Stimulated activated CD4-positive, alpha-beta T cell treated with anti-CD3 and anti-CD28 coated beads, Interleukin-12 subunit alpha, Interleukin-12 subunit beta, amount 100 ng/mL, for 48 hours (primary cell): ENCODE measurements around the gene GSE1.

Experiments used
- DNase-seq, 3 donors: peaks; one replicate each; pipeline ENCODE4 v3.0.0-alpha.2; 2020; ENCODE audit warnings: low read depth in 2 of 3, low spot score in 1 of 3

The GSE1 gene

GRCh38 chr16:85616607-85617321 lies 3.6 kb downstream of the GSE1 start:
- DNase-seq: no peak

- no peak for DNase-seq
These were observed 4.8 kb downstream of the GSE1 start for GRCh38 chr16:85617948-85618347.

GRCh38 chr16:85618521-85618920 lies 5.4 kb downstream of the GSE1 start:
- DNase-seq: no peak

DNA sequence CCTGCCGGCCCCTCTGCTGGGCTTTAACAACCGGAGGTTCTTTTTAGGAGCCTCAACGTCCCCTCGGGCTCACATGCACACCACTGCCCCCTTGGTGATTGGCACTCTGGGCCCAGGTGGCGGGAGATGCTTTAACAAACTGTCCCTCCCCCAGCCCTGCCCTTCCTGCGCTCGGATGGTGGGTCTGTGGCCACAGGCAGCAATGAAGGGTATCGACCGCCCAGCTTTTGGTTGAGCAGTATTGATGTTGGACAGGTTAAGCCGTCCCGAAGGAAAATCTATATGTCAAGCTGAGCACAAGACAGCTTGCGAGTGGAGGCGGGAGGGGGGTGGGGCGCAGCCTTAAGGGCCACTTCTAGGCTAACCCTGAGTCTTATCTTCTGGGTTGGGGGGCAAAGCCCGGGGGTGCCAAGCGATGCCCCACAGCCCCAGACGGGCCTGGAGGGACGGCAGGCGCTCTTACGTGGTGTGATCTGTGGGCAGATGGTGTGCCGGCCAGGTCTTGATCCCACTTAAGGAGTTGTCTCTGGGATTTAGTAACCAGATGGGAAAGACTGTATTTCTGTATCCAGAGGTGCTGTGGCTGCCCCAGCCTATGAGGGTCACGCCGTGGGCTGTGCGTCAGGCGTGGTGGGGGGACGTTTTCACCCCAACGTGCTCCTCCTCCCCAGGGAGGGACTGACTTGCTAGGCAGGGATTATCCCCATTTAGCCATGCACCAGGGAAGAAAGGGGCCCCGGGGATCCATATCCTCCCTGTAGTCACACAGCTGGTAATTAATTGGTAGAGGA lies 6.2 kb downstream of the GSE1 start:
- DNase-seq: no peak

- DNase-seq: no peak
These were observed 7.3 kb downstream of the GSE1 start for GRCh38 chr16:85620374-85620773.

- DNase-seq: no peak
These were observed 8.7 kb downstream of the GSE1 start for GRCh38 chr16:85621698-85622428.

DNA sequence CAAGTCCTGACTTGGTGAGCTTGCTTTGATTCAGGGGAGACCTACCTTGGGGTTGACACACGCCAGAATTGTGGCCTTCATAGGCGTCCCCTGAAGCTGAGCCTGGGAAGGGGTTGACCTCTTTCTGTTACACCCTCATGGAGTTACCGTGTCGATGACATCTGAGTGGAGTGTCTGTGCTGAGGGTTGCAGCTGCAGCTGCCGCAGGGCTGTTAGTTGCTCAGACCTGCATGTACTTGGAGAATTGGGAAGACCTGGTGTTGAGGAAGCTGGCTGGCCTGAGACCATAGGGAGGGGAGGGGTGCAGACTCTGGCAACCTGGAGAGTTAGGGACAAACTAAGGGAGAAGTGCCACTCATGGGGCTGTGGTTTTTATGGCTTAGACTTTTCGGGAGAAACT lies 9.6 kb downstream of the GSE1 start:
- no peak for DNase-seq

DNA sequence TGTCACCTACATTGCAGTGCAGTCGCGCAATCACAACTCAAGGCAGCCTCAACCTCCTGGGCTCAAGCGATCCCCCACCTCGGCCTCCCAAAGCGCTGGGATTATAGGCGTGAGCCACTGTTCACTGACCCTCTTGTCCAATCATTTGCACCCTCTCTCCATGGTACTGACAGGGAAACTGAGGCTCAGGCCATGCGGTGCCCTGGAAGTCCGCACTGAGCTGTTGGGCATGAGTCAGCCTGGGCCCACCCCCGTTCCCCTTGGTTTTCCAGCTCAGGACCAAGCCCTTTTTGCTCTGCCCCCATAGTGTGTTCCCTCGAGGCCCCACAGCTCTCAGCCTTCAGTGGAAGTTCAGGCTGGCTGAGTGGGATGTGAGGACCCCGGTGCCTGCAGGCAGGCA lies 10.1 kb downstream of the GSE1 start:
- DNase-seq: no peak

DNA sequence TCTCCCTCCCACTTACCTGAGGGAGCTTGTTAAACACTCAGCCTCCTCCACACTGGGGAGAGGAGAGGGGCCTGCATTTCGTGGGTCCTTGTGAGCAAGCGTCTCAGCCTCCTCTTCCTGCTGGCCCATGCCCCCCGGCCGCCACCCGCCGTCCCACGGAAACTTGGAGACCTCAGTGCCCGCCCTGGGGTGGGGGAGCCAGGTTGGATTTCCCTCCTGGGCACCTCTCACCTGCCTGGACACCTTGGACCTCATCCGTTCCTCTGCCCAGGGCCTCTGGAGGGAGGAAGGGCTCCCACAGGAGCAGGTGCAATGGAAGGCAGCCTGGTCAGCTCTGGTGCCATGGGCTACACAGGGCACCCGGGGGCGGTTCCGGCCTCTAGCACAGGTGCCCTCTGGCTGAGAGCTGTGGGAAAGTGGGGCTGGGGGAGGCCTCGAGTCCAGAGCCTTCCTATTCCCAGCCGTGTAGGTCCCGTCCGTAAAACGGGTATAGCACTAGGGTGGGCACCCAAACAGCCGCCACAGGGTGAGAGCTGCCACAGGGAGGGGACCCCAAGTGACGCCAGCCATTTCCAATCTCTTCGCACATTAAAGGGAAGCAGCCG lies 11.0 kb downstream of the GSE1 start:
- DNase-seq: no peak

- no peak for DNase-seq
These were observed 11.5 kb downstream of the GSE1 start for GRCh38 chr16:85624646-85625045.

GRCh38 chr16:85625053-85625452 lies 11.9 kb downstream of the GSE1 start:
- DNase-seq: no peak

DNA sequence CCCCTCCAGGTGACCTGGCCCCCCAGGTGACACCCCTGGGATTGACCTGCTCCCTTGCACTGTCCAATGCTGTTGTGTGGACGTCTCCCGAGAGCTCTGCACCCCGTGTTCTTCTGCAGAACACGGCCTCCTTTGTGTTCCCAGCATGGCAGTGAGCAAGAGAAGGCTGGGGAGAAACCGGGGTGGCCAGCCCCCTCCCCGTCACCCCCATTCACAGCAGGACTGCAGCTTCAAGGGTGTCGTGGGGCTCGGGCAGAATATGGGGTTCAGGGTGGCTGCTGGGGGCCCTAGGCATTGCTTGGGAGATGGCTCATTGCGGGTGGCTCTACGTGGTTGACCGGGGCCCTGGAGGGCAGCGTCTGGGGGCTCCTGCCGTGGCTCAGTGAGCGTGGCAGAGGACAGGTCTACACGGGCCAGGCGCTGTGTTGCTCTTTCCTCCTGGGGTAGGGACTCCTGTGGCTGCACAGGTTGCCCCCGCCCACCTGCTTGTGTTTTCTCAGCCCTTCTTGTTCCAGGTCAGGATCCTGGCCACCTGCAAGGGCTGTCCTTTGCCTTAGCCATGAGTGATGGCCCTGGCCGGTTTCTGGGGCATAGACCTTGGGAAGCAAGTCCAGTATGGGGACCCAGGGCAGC lies 12.5 kb downstream of the GSE1 start:
- no peak for DNase-seq

DNA sequence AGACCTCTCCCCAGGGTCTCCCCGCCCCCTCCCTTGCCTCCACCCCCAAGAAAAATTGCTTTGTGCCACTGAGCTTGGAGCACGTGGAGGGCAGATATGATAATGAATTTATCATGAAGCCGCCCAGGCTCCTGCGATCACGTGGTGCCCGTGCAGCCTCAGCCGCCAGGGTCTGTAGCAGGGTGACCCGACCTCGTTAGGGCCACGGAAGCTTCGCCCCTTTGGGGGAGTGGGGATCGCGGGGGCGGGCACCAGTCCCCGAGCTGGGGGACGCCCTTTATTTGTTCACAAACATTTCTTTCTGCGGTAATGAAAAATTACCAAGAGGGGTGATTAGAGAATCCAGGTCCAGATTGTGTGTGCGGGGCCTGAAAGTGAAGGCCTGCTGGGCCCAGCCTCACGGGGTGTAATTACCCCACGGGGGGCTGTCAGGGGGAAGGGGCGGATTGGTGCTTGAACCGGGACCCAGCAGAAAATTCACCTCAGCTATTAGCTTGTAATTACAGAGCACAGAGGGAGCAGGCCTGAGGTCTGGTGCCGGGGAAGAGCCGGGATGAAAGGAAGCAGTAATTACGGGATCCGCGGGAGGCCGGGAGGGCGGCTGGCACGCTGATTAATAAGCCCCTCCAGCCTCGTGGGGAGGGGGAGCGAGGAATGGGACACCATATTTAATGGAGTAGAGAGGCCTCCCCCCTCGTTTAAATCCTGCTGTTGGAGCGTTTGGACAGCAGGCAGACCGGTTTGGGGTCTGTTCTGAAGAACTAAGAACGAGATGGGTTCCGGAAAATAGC lies 13.3 kb downstream of the GSE1 start:
- no peak for DNase-seq

DNA sequence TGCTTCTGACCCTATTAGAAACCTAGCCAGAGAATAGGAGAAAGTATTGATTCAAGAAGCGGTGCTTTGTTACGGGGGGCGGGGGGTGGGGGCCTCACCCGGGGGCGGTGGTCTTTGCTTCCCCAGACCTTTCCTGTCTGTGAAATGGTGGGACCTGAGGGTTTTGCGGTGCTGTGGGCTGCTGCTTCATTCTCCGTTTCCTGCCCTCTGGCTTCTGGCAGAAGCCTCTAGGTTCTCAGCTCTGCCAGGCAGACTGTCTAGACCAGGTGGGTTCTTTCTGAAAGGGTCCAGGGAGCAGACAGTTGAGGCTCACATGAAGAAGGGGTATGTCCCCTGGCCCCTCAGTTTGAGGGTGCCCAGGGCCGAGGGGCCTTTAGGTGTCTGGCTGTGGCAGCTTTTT lies 14.0 kb downstream of the GSE1 start:
- DNase-seq: no peak

DNA sequence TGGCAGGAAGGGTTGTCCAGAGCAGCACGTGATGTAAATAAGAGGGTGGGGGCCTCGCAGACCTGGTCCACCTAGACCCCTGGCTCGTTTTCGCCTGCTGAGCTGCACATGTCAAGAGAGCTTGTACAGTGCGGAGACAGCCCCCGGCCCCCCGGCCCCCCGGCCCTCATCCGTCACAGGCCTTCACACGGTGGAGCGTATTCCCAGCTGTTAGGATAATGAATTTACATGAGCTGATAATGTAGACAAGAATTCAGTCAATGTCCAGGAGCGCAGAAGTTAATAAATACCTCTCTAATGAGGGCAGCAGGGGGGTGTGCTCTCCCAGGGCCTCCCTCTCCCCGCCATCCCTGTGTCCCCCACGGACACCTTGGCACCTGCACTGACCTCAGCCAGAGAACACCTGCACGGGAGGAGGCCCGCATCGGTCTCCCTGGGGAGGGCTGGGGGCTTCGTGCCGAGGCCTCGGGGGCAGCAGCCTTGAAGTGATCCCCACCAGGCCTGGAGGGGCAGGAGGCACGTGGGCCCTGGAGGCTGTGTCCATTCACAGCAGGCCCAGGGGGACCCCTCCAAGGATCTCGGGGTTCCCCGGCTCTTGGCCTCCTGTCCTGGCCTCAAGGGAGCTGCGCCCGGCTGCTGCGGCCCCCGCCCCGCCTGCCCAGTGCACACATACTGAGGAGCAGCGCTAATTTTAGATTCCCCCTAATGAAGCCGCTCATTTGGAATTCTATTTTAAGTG lies 14.6 kb downstream of the GSE1 start:
- no peak for DNase-seq

GRCh38 chr16:85628265-85628556 lies 15.1 kb downstream of the GSE1 start:
- DNase-seq: no peak

- no peak for DNase-seq
These were observed 15.5 kb downstream of the GSE1 start for GRCh38 chr16:85628645-85629044.

DNA sequence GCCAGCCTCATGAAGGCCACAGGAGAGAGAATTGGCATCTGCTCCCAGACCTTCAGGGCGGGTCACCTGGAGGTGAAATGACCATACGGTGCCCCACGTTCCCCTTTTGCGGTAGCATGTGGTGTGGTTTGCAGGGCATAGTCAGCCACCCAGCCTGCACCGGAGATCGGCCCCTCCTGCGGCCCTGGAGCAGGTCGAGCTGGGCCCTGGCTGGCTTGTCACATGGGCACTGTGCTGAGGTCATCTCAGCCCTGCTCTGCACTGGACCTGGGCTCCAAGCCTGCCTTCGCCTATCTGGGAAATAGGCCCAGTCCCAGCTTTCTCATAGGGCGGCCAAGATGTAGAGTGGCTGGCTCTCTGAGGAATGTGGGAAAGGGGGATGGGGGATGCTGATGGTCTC lies 16.2 kb downstream of the GSE1 start:
- DNase-seq: no peak

GRCh38 chr16:85629853-85630252 lies 16.7 kb downstream of the GSE1 start:
- DNase-seq: no peak

GRCh38 chr16:85631230-85631629 lies 18.1 kb downstream of the GSE1 start:
- no peak for DNase-seq
